Liver (tissue), 3 donors: ENCODE measurements around the gene PXMP4.

Source experiments
- ATF3 ChIP-seq: IDR thresholded peaks from 2 replicates; pipeline ENCODE4 v1.6.1; 2016; ENCODE audit warnings: antibody characterized with exemption
- CTCF ChIP-seq: fragments of 150-350 bp; IDR thresholded peaks from 2 replicates; pipeline ENCODE4 v1.5.1; 2017; ENCODE audit warnings: improper control_type of control experiment, low read depth, low read length; ENCODE audit not compliant: missing input control
- GABPA ChIP-seq, 2 donors: IDR thresholded peaks in 1 of 2; conservative IDR thresholded peaks in 1 of 2; 2 replicates each; pipeline ENCODE4 v1.6.1; 2016; ENCODE audit warnings: antibody characterized with exemption in 2 of 2, mild to moderate bottlenecking in 1 of 2, moderate library complexity in 1 of 2
- RAD21 ChIP-seq, 2 donors: IDR thresholded peaks; 2 replicates each; pipeline ENCODE4 v1.6.1; 2016; ENCODE audit warnings: antibody characterized with exemption in 2 of 2, mild to moderate bottlenecking in 2 of 2
- TAF1 ChIP-seq: conservative IDR thresholded peaks from 2 replicates; pipeline ENCODE4 v1.6.1; 2016; ENCODE audit warnings: antibody characterized with exemption, mild to moderate bottlenecking
- donor health status: healthy.
- donor health status: healthy.

GRCh38 chr20:33660685-33661058, 59.4 kb downstream of the PXMP4 start:
- TF ChIP-seq CTCF (no peak), ATF3 (no peak), GABPA (IDR thresholded peaks at IDR 0.05 in 1 of 2, conservative IDR thresholded peaks at IDR 0.05 in 1 of 2) (no peak), TAF1 (no peak), RAD21 (IDR thresholded peaks at IDR 0.05) (no peak)
